Thymus (tissue), 11 donors: ENCODE data around the gene SULT1E1. TPM values are rescaled to one million over a fixed set of nuclear protein-coding genes. Genes with fewer than 3 reads are reported as not detected.
"Not testable (repeated sequence)": the region's sequence is repeated elsewhere in the genome, so short reads cannot be mapped to it uniquely, and the experiment has no call there.

Experiments
- DNase-seq, 9 donors: peaks; one replicate each; pipeline ENCODE4 v3.0.0-alpha.2; 2013; ENCODE audit warnings: low spot score in 9 of 9, low read depth in 6 of 9, missing footprints in 1 of 9
- H3K27ac ChIP-seq, 2 donors: one replicate each; pipeline ENCODE4 v1.5.1; 2013; ENCODE audit warnings: control low read depth in 1 of 2, low read depth in 1 of 2, low read length in 1 of 2, mild to moderate bottlenecking in 1 of 2, moderate library complexity in 1 of 2
- H3K27me3 ChIP-seq, 2 donors: one replicate each; pipeline ENCODE4 v1.5.1; 2013; ENCODE audit warnings: low read length in 1 of 2; ENCODE audit not compliant: control insufficient read depth in 2 of 2, insufficient read depth in 1 of 2
- H3K36me3 ChIP-seq, 2 donors: one replicate each; pipeline ENCODE4 v1.5.1; 2013; ENCODE audit warnings: low read length in 1 of 2, mild to moderate bottlenecking in 1 of 2, moderate library complexity in 1 of 2; ENCODE audit not compliant: control insufficient read depth in 2 of 2, insufficient read depth in 2 of 2
- H3K4me1 ChIP-seq, 2 donors: one replicate each; pipeline ENCODE4 v1.5.1; 2013; ENCODE audit warnings: low read length in 2 of 2; ENCODE audit not compliant: control insufficient read depth in 2 of 2, insufficient read depth in 2 of 2
- H3K4me3 ChIP-seq, 2 donors: one replicate each; pipeline ENCODE4 v1.5.1; 2013; ENCODE audit warnings: low read length in 2 of 2, control low read depth in 1 of 2, mild to moderate bottlenecking in 1 of 2
- H3K9me3 ChIP-seq, 2 donors: one replicate each; pipeline ENCODE4 v1.5.1; 2013; ENCODE audit warnings: low read length in 1 of 2, mild to moderate bottlenecking in 1 of 2; ENCODE audit not compliant: control insufficient read depth in 2 of 2, insufficient read depth in 1 of 2
- WGBS: extraction: QIAGEN DNeasy Blood & Tissue Kit; methylation state at CpG from one replicate; pipeline ENCODE4 v1.1.7; 2013; 5-methylcytosine and 5-hydroxymethylcytosine counted together
- polyA plus RNA-seq: library from polyadenylated mRNA; stranded (reverse); fragments of 200-250 nt; gene quantifications from one replicate; pipeline ENCODE4 v1.2.3, GENCODE V29; 2013
- total RNA-seq: library from RNA; stranded (reverse); fragments of 120-200 nt; gene quantifications from one replicate; pipeline ENCODE4 v1.2.4, GENCODE V29; 2013
- donor health status: healthy.

Gene SULT1E1
- total and polyA plus RNA-seq, 2 donors = 7.8 to 16.5 TPM

- H3K4me1 ChIP-seq = peaks cover 2 to 4% of the 10 kb centered on the region in 2 donors
- no peak for DNase-seq
- H3K27me3 ChIP-seq = no peaks in the 10 kb centered on the region
- 89% methylated on average over 10 of the region's 10 CpGs for WGBS
- H3K9me3 ChIP-seq = no peaks in the 10 kb centered on the region
- H3K4me3 ChIP-seq = no peak overlapping the region
- H3K36me3 ChIP-seq = no peaks in the 10 kb centered on the region
- H3K27ac ChIP-seq = no peak overlapping the region
These were observed 27.5 kb downstream of the SULT1E1 start for GRCh38 chr4:69832326-69833030.

- H3K9me3 ChIP-seq = no peaks in the 10 kb centered on the region
- H3K36me3 ChIP-seq = no peaks in the 10 kb centered on the region
- peaks cover 2 to 4% of the 10 kb centered on the region in 2 donors for H3K4me1 ChIP-seq
- no peak overlapping the region for H3K4me3 ChIP-seq
- DNase-seq = peak in 2 of 9 donors; percentile 16 to 20
- no peak overlapping the region for H3K27ac ChIP-seq
- WGBS = 30% methylated on average over 16 of the region's 16 CpGs
- H3K27me3 ChIP-seq = no peaks in the 10 kb centered on the region
These were observed 28.2 kb downstream of the SULT1E1 start for GRCh38 chr4:69831646-69832325.

GRCh38 chr4:69831270-69831627, 28.7 kb downstream of the SULT1E1 start:
- H3K36me3 ChIP-seq = no peaks in the 10 kb centered on the region
- H3K27ac ChIP-seq = no peak overlapping the region
- peaks cover 2 to 4% of the 10 kb centered on the region in 2 donors for H3K4me1 ChIP-seq
- no peaks in the 10 kb centered on the region for H3K9me3 ChIP-seq
- no peak overlapping the region for H3K4me3 ChIP-seq
- DNase-seq = no peak
- H3K27me3 ChIP-seq = no peaks in the 10 kb centered on the region
- 72% methylated on average over 5 of the region's 5 CpGs for whole genome bisulfite sequencing

- DNase-seq = no peak
- Histone ChIP-seq H3K36me3 (no peaks in the 10 kb centered on the region), H3K4me3 (no peak overlapping the region), H3K27me3 (no peaks in the 10 kb centered on the region), H3K27ac (no peak overlapping the region), H3K9me3 (no peaks in the 10 kb centered on the region), H3K4me1 (peaks cover 2 to 4% of the 10 kb centered on the region in 2 donors)
- 63% methylated on average over 6 of the region's 6 CpGs for WGBS
These were observed 29.2 kb downstream of the SULT1E1 start for GRCh38 chr4:69830560-69831269.

GRCh38 chr4:69830192-69830559, 29.8 kb downstream of the SULT1E1 start:
- peaks cover 2 to 4% of the 10 kb centered on the region in 2 donors for H3K4me1 ChIP-seq
- no peak overlapping the region for H3K27ac ChIP-seq
- no peak overlapping the region for H3K4me3 ChIP-seq
- H3K9me3 ChIP-seq = no peaks in the 10 kb centered on the region
- WGBS = 97% methylated on average over 2 of the region's 2 CpGs
- no peaks in the 10 kb centered on the region for H3K27me3 ChIP-seq
- no peak for DNase-seq
- H3K36me3 ChIP-seq = no peaks in the 10 kb centered on the region

- H3K27ac ChIP-seq = no peak overlapping the region
- no peak for DNase-seq
- 92% methylated on average over 2 of the region's 2 CpGs for WGBS
- no peaks in the 10 kb centered on the region for H3K36me3 ChIP-seq
- peaks cover 2 to 4% of the 10 kb centered on the region in 2 donors for H3K4me1 ChIP-seq
- no peaks in the 10 kb centered on the region for H3K27me3 ChIP-seq
- no peaks in the 10 kb centered on the region for H3K9me3 ChIP-seq
- H3K4me3 ChIP-seq = no peak overlapping the region
These were observed 30.3 kb downstream of the SULT1E1 start for GRCh38 chr4:69829678-69830077.

GRCh38 chr4:69828828-69829227, 31.1 kb downstream of the SULT1E1 start:
- Histone ChIP-seq H3K36me3 (no peaks in the 10 kb centered on the region), H3K27ac (no peak overlapping the region), H3K4me1 (peaks cover 2 to 4% of the 10 kb centered on the region in 2 donors), H3K4me3 (no peak overlapping the region), H3K9me3 (no peaks in the 10 kb centered on the region), H3K27me3 (no peaks in the 10 kb centered on the region)
- WGBS = 95% methylated on average over 3 of the region's 3 CpGs
- DNase-seq = no peak

GRCh38 chr4:69825056-69825455, 34.9 kb downstream of the SULT1E1 start:
- not testable (repeated sequence) for H3K27ac ChIP-seq, H3K27me3 ChIP-seq, DNase-seq, H3K4me1 ChIP-seq, H3K36me3 ChIP-seq, H3K4me3 ChIP-seq, H3K9me3 ChIP-seq
- 20% methylated on average over 8 of the region's 8 CpGs for WGBS
